ENCODE data around the gene SIPA1L3. TPM values are rescaled to one million over a fixed set of nuclear protein-coding genes. Genes with fewer than 3 reads are reported as not detected.
A peak's percentile ranks its signal among the peaks of the same experiment; 100 is the strongest.

The SIPA1L3 gene
- total and polyA plus RNA-seq, 12 donors = 2.2 to 24.1 (median 11.8) TPM

GRCh38 chr19:37929355-37929923 lies 22.4 kb downstream of the SIPA1L3 start:
- Histone ChIP-seq H3K27ac (no peak overlapping the region), H3K27me3 (no peaks in the 10 kb centered on the region), H3K9me3 (replicated peaks in 1 of 3) (no peaks in the 10 kb centered on the region), H3K4me1 (replicated peaks in 1 of 2) (peaks cover 0 to 15% of the 10 kb centered on the region in 2 donors), H3K36me3 (replicated peaks in 1 of 2) (no peaks in the 10 kb centered on the region), H3K4me3 (no peak overlapping the region)
- no peak for DNase-seq
- WGBS, 4 donors = 83 to 92% (median 90%) methylated on average over 4 of the region's 4 CpGs
- no peak for TF ChIP-seq POLR2A (IDR thresholded peaks at IDR 0.05)
- TF ChIP-seq CTCF (IDR thresholded peaks at IDR 0.05) = no peak
- intact Hi-C loops (cut with DNase I) = no loop called here

- Histone ChIP-seq H3K9me3 (replicated peaks in 1 of 3) (peaks cover 0 to 4% (median 0%) of the 10 kb centered on the region in 3 donors), H3K4me3 (no peak overlapping the region), H3K36me3 (replicated peaks in 1 of 2) (no peaks in the 10 kb centered on the region), H3K4me1 (replicated peaks in 1 of 2) (peaks cover 0 to 15% of the 10 kb centered on the region in 2 donors), H3K27me3 (no peaks in the 10 kb centered on the region), H3K27ac (no peak overlapping the region)
- TF ChIP-seq POLR2A (IDR thresholded peaks at IDR 0.05) (no peak), CTCF (IDR thresholded peaks at IDR 0.05) (no peak)
- WGBS, 4 donors = 91 to 97% (median 94%) methylated on average over 5 of the region's 5 CpGs
- peak in 2 of 7 donors; percentile 13 to 39 for DNase-seq
- intact Hi-C loops (cut with DNase I) = no loop called here
These were observed 23.4 kb downstream of the SIPA1L3 start for GRCh38 chr19:37930416-37930815.

DNA sequence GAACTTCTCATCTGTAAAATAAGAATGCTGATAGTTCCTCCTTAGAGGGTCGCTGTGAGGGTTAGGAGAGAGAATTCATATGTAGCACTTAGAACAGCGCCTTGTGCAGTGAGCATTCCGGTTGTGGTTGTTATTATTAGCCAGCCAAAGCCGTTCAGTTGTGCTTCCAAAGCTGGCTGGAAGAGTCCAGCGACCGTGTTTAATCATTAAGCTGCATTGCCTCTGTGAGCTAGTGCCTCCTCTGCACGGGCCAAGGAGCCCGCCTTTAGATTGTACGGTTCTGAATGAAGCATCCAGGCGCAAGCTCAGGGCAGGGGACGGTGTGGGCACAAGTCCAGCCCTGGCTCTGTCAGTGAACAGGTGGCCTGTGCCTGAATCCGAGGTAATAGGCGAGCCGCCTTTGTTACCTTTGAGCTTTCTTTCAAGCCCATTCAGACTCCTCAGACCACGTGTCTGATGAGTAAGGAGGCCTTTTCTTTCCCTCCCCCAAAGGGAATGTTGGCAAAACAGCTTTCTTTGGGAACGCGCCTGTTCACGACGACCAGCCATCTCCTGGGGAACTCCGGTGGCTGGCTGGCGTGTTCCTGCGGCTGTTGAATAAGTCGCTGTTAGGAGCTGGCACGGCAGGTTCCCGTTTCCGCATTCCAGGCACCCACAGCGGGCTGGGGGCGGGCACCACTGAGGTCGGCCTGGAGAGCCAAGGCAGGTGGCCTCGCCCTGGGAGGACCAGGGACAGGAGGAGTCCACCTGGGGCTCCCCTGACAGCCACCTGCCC lies 25.1 kb downstream of the SIPA1L3 start:
- Histone ChIP-seq H3K4me1 (replicated peaks in 1 of 2) (peaks cover 0 to 6% of the 10 kb centered on the region in 2 donors), H3K27me3 (no peaks in the 10 kb centered on the region), H3K27ac (no peak overlapping the region), H3K36me3 (replicated peaks in 1 of 2) (no peaks in the 10 kb centered on the region), H3K9me3 (replicated peaks in 1 of 3) (peaks cover 0 to 7% (median 0%) of the 10 kb centered on the region in 3 donors), H3K4me3 (no peak overlapping the region)
- WGBS, 4 donors = 56 to 75% (median 66%) methylated on average over 14 to 30 of the region's 30 CpGs
- DNase-seq = peak in 3 of 7 donors; percentile 11 to 54 (median 13)
- TF ChIP-seq POLR2A (IDR thresholded peaks at IDR 0.05) (no peak), CTCF (IDR thresholded peaks at IDR 0.05) (no peak)
- intact Hi-C loops (cut with DNase I) = no loop called here

DNA sequence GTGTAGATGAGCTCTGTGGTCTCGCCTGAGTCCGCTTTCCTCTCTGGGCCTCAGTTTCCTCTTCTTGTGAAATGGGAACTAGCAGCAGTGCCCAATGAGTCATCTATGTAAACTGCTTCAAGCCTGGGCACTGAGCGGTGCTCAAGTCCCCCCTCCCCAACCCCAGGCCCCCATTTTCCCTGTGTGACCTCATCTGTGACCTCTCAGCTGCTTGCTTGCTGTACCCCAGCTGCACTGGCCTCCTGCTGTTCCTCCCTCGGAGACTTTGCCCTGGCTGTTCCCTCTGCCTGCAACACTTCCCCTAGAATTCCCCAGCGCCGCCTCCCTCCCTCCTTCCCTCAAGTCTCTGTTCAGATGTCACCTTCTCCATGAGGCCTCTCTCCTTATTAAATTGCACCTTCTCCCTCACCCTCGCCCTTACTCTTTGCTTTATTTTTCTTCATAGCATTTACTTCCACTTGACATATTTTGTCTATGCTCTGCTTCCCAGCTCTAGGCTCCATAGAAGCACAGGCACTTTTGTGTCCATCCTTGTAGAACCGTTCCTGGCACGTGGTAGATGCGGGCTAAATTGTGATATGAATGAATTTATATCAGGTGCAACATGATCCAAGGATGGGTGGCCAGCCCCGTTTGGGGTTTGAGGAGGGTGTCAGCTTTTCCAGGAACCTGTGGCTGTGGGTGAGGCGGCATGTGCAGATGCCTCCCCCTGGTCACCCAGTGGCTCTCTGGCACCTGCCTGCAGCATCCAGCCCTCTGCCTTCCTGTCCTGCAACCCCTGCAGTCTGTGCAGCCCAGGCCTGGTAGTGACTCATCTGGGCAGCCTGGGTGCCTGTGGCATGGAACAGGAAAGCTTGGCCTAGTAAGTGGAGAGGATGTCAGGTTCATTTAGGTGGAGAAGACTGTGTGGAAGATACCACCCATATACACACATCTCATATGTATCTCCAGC lies 26.3 kb downstream of the SIPA1L3 start:
- Histone ChIP-seq H3K27ac (no peak overlapping the region), H3K9me3 (replicated peaks in 1 of 3) (peaks cover 0 to 7% (median 0%) of the 10 kb centered on the region in 3 donors), H3K4me3 (no peak overlapping the region), H3K36me3 (replicated peaks in 1 of 2) (no peaks in the 10 kb centered on the region), H3K4me1 (replicated peaks in 1 of 2) (peaks cover 0 to 6% of the 10 kb centered on the region in 2 donors), H3K27me3 (no peaks in the 10 kb centered on the region)
- intact Hi-C loops (cut with DNase I) = no loop called here
- TF ChIP-seq CTCF (IDR thresholded peaks at IDR 0.05) (no peak), POLR2A (IDR thresholded peaks at IDR 0.05) (no peak)
- 80 to 88% (median 84%) methylated on average over 11 to 12 of the region's 12 CpGs for WGBS, 4 donors
- no peak for DNase-seq

Data from adrenal gland (tissue), 12 donors.